Endothelial cell of umbilical vein (primary cell): ENCODE results near the gene LHFPL6. TPM values are rescaled to one million over a fixed set of nuclear protein-coding genes. Genes with fewer than 3 reads are reported as not detected.

ENCODE experiments used
- BruUV-seq: library from RNA; stranded (reverse); fragments of 400-500 nt; replicated peaks from 2 replicates; lab custom pipeline; 2021; lab: Mats Ljungman, UMichigan
- CTCF ChIA-PET: fragments of 300-600, 350-600 bp; sonication (Branson Sonifier 250); formaldehyde crosslinking; loops from one replicate; lab custom pipeline; 2021; ENCODE audit warnings: antibody characterized with exemption, inconsistent platforms; lab: Charles Lee
- POLR2A ChIA-PET: fragments of 300-600, 350-600 bp; sonication (Branson Sonifier 250); formaldehyde crosslinking; loops from one replicate; lab custom pipeline; 2021; ENCODE audit warnings: antibody characterized with exemption, inconsistent platforms; lab: Charles Lee
- DNase-seq: peaks from one replicate; pipeline ENCODE4 v3.0.0-alpha.2; 2011; ENCODE audit warnings: low read depth, low spot score
- FAIRE-seq: peaks from 2 replicates; lab custom pipeline; 2011; peaks lifted over from hg19 to GRCh38; lab: Jason Lieb, UNC
- H2AFZ ChIP-seq: 2 replicates; pipeline ENCODE4 v1.6.0; 2012; ENCODE audit warnings: low read depth, low read length, control low read depth, inconsistent platforms
- H3K27ac ChIP-seq: 2 replicates; pipeline ENCODE4 v1.5.1; 2011; ENCODE audit warnings: low read depth, mild to moderate bottlenecking, control low read depth, low read length, moderate library complexity; ENCODE audit not compliant: insufficient read depth
- H3K27me3 ChIP-seq, 2 experiments: 2 replicates each; pipeline versions ENCODE4 v1.6.0 to v1.6.1; 2011; ENCODE audit warnings: low read length in 2 of 2, mixed read lengths in 1 of 2; ENCODE audit not compliant: control insufficient read depth in 2 of 2, insufficient read depth in 2 of 2
- H3K36me3 ChIP-seq, 2 experiments: 2 replicates in 1 of 2; 3 replicates in 1 of 2; pipeline ENCODE4 v1.5.1; 2011; ENCODE audit warnings: low read length in 2 of 2, mild to moderate bottlenecking in 1 of 2, moderate library complexity in 1 of 2; ENCODE audit not compliant: control insufficient read depth in 2 of 2, insufficient read depth in 2 of 2; ENCODE audit errors: extremely low read depth in 1 of 2
- H3K4me1 ChIP-seq: 3 replicates; pipeline ENCODE4 v1.5.1; 2011; ENCODE audit warnings: mild to moderate bottlenecking, low read length; ENCODE audit not compliant: control insufficient read depth, insufficient read depth; ENCODE audit errors: extremely low read depth
- H3K4me2 ChIP-seq: 2 replicates; pipeline ENCODE4 v1.6.1; 2011; ENCODE audit warnings: low read length, control low read depth, mixed read lengths; ENCODE audit not compliant: insufficient read depth
- H3K4me3 ChIP-seq, 3 experiments: fragments of 200-600 bp in 1 of 3; sonication (generic), shearing (Covaris generic) in 1 of 3; replicated peaks in 1 of 3; 2 replicates each; pipeline ENCODE4 v1.5.1; 2011 to 2016; ENCODE audit warnings: control low read depth in 3 of 3, low read length in 3 of 3, mild to moderate bottlenecking in 2 of 3, inconsistent platforms in 1 of 3, low read depth in 1 of 3, moderate library complexity in 1 of 3; ENCODE audit not compliant: insufficient read depth in 1 of 3
- H3K79me2 ChIP-seq: 2 replicates; pipeline ENCODE4 v1.6.0; 2012; ENCODE audit warnings: low read length, inconsistent platforms; ENCODE audit not compliant: control insufficient read depth, insufficient read depth
- H3K9ac ChIP-seq: replicated peaks from 2 replicates; pipeline ENCODE3; 2011; ENCODE audit warnings: low read length, control low read depth; ENCODE audit not compliant: insufficient read depth; ENCODE audit errors: extremely low read depth
- H3K9me1 ChIP-seq: replicated peaks from 3 replicates; pipeline ENCODE4 v1.6.0; 2011; ENCODE audit warnings: mild to moderate bottlenecking, low read length; ENCODE audit not compliant: control insufficient read depth, insufficient read depth; ENCODE audit errors: extremely low read depth
- H3K9me3 ChIP-seq: replicated peaks from 2 replicates; pipeline ENCODE4 v1.5.1; 2012; ENCODE audit warnings: low read length, inconsistent platforms; ENCODE audit not compliant: control insufficient read depth, insufficient read depth
- H4K20me1 ChIP-seq: replicated peaks from 2 replicates; pipeline ENCODE3; 2011; ENCODE audit warnings: mild to moderate bottlenecking, low read length; ENCODE audit not compliant: control insufficient read depth, insufficient read depth; ENCODE audit errors: extremely low read depth
- EZH2 ChIP-seq: IDR thresholded peaks from 2 replicates; pipeline ENCODE4 v1.6.1; 2012; ENCODE audit warnings: borderline replicate concordance, low read depth, mild to moderate bottlenecking, moderate library complexity, low read length, inconsistent platforms; ENCODE audit not compliant: severe bottlenecking
- FOS ChIP-seq: IDR thresholded peaks from 2 replicates; pipeline ENCODE4 v1.6.1; 2011; ENCODE audit warnings: mild to moderate bottlenecking, low read length, moderate library complexity, borderline replicate concordance; ENCODE audit not compliant: insufficient read depth
- GATA2 ChIP-seq: IDR thresholded peaks from 2 replicates; pipeline ENCODE4 v1.7.0; 2011; ENCODE audit warnings: low read depth, mild to moderate bottlenecking, moderate library complexity, mixed read lengths, low read length; ENCODE audit not compliant: insufficient read length, insufficient read depth
- JUN ChIP-seq: IDR thresholded peaks from 2 replicates; pipeline ENCODE4 v1.6.1; 2011; ENCODE audit warnings: borderline replicate concordance, low read depth; ENCODE audit not compliant: insufficient read length, insufficient read depth
- MYC ChIP-seq: IDR thresholded peaks from one replicate; pipeline ENCODE4 v1.6.1; 2011; ENCODE audit warnings: mild to moderate bottlenecking, low read depth, low read length
- POLR2A ChIP-seq: IDR thresholded peaks from 2 replicates; pipeline ENCODE4 v1.6.1; 2012; ENCODE audit warnings: low read depth, mild to moderate bottlenecking, control low read depth, low read length
- POLR2AphosphoS5 ChIP-seq: IDR thresholded peaks from 2 replicates; pipeline ENCODE4 v1.6.1; 2012; ENCODE audit warnings: low read depth, mild to moderate bottlenecking, control low read depth, low read length, moderate library complexity; ENCODE audit not compliant: insufficient read depth
- dilution Hi-C: fragments of 300-500 bp; cut with MboI; formaldehyde crosslinking; loops from one replicate; pipeline ENCODE4 v1.15.0; 2019; ENCODE audit warnings: low sequenced_read_pairs; ENCODE audit not compliant: extremely low pct_ligation_motif_present
- intact Hi-C: fragments of 100-400 bp; cut with micrococcal nuclease; formaldehyde crosslinking; loops from one replicate; pipeline ENCODE4 v1.10.0; 2022
- polyA plus RNA-seq, 4 experiments: library from polyadenylated mRNA; depleted of rRNA in 3 of 4; stranded (reverse) in 3 of 4; unstranded in 1 of 4; fragments of >200 nt; gene quantifications; 2 replicates each; pipeline versions ENCODE4 v1.2.1 to v1.2.3, GENCODE V29; 2011 to 2012; ENCODE audit warnings: missing spikeins in 1 of 4
- total RNA-seq: library from RNA; stranded (reverse); gene quantifications from 2 replicates; pipeline ENCODE4 v1.2.3, GENCODE V29; 2021
- TF ChIP-seq, protein P1 (sequence below), 2 donors: IDR thresholded peaks; 1 replicate in 1 of 2; 2 replicates in 1 of 2; pipeline ENCODE4 v1.5.1; 2011; ENCODE audit warnings: low read length in 2 of 2, mild to moderate bottlenecking in 2 of 2, moderate library complexity in 2 of 2, control low read depth in 1 of 2, inconsistent platforms in 1 of 2, low read depth in 1 of 2; ENCODE audit not compliant: insufficient read depth in 1 of 2; ENCODE audit errors: extremely low read depth in 1 of 2
- TF ChIP-seq, protein P2 (sequence below): IDR thresholded peaks from 2 replicates; pipeline ENCODE4 v1.6.1; 2011; ENCODE audit not compliant: insufficient read depth, insufficient read length

Gene LHFPL6
- total and polyA plus RNA-seq, 2 donors (not counting 3 experiments of a cell fraction or from before 2014, with no cell fraction given) = 17.5 to 19.4 TPM

DNA sequence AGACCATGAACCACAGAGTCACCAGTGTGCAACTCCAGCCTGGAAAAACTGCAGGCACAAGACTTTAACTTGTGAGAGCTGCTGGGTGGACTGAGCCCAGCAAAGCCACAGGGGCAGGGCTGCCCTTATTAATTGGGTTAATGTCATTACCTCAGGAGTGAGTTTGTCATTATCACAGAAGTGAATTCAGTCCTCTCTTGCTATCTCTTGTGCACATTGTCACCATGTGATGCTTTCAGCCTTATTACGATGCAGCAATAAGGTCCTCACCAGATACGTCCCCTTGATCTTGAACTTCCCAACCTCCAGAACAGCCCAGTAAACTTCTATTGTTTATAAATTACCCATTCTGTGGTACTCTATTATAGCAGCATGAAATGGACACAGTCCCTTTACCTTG, 158.1 kb downstream of the LHFPL6 start:
- FAIRE-seq = no peak
- no peak for DNase-seq
- dilution Hi-C loops = no loop called here

DNA sequence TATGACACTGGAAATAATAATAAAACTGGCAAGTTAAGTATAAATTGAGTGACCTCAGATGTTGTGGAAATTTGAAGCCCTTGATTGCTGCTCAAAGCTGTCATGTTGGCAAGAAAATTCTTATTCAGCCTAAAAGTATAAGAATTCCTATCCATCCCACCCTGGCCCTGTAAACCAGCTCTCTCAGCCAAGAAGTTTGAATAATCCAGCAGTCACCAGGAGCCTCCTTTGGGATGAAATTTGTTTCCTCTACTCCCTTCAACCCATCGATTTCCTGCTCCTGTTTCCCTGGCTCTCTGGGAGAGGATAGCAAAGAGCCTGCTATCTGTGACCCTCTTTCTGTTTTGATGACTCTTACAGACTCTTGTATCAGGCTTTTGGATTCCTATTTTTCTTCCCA, 169.3 kb downstream of the LHFPL6 start:
- H3K4me2 ChIP-seq = no peak overlapping the region
- no peak overlapping the region for H3K9ac ChIP-seq
- H3K27me3 ChIP-seq = no peaks in the 10 kb centered on the region
- no TSS peak for BruUV-seq
- no peaks in the 10 kb centered on the region for H3K79me2 ChIP-seq
- H4K20me1 ChIP-seq = no peaks in the 10 kb centered on the region
- dilution Hi-C loops = no loop called here
- no peaks in the 10 kb centered on the region for H3K9me3 ChIP-seq
- H2AFZ ChIP-seq = no peak overlapping the region
- H3K4me3 ChIP-seq = no peak overlapping the region
- no peak for DNase-seq
- no peaks in the 10 kb centered on the region for H3K36me3 ChIP-seq
- no peak for FAIRE-seq
- H3K9me1 ChIP-seq = no peaks in the 10 kb centered on the region
- POLR2A ChIA-PET = no interaction called here
- intact Hi-C loops = no loop called here
- no peak for TF ChIP-seq POLR2AphosphoS5
- no peak for TF ChIP-seq MYC
- TF ChIP-seq POLR2A = no peak
- TF ChIP-seq, protein P1, sequence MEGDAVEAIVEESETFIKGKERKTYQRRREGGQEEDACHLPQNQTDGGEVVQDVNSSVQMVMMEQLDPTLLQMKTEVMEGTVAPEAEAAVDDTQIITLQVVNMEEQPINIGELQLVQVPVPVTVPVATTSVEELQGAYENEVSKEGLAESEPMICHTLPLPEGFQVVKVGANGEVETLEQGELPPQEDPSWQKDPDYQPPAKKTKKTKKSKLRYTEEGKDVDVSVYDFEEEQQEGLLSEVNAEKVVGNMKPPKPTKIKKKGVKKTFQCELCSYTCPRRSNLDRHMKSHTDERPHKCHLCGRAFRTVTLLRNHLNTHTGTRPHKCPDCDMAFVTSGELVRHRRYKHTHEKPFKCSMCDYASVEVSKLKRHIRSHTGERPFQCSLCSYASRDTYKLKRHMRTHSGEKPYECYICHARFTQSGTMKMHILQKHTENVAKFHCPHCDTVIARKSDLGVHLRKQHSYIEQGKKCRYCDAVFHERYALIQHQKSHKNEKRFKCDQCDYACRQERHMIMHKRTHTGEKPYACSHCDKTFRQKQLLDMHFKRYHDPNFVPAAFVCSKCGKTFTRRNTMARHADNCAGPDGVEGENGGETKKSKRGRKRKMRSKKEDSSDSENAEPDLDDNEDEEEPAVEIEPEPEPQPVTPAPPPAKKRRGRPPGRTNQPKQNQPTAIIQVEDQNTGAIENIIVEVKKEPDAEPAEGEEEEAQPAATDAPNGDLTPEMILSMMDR (IDR thresholded peaks at IDR 0.05; ENCODE audit: extremely low read depth in 1 of 2, insufficient read depth in 1 of 2, low read depth in 1 of 2, low read length in 2 of 2) = no peak
- no peak for TF ChIP-seq GATA2
- TF ChIP-seq FOS = no peak
- TF ChIP-seq, protein P2, sequence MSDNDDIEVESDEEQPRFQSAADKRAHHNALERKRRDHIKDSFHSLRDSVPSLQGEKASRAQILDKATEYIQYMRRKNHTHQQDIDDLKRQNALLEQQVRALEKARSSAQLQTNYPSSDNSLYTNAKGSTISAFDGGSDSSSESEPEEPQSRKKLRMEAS = no peak
- TF ChIP-seq EZH2 = no peak
- TF ChIP-seq JUN = no peak
- CTCF ChIA-PET = interaction anchor here (0.6 to 1.0 kb wide), 2 partner anchors 17 to 179 kb away, joined by 3 to 5 read pairs; no protein-coding TSS in a partner anchor
- no peaks in the 10 kb centered on the region for H3K4me1 ChIP-seq
- H3K27ac ChIP-seq = no peak overlapping the region

More for the DNA sequence above, 158.1 kb downstream of the LHFPL6 start:
- no peak overlapping the region for H3K9ac ChIP-seq
- no peaks in the 10 kb centered on the region for H4K20me1 ChIP-seq
- CTCF ChIA-PET = no interaction called here
- BruUV-seq = no TSS peak
- H3K4me3 ChIP-seq = no peak overlapping the region
- H3K36me3 ChIP-seq = no peaks in the 10 kb centered on the region
- no peaks in the 10 kb centered on the region for H3K79me2 ChIP-seq
- no peak overlapping the region for H3K4me2 ChIP-seq
- POLR2A ChIA-PET = no interaction called here
- no peak overlapping the region for H3K27ac ChIP-seq
- no peak overlapping the region for H2AFZ ChIP-seq
- H3K9me3 ChIP-seq = no peaks in the 10 kb centered on the region
- no peaks in the 10 kb centered on the region for H3K4me1 ChIP-seq
- no peaks in the 10 kb centered on the region for H3K27me3 ChIP-seq
- H3K9me1 ChIP-seq = no peaks in the 10 kb centered on the region
- intact Hi-C loops = no loop called here
- TF ChIP-seq, protein P2 = no peak
- TF ChIP-seq EZH2 (no peak), POLR2AphosphoS5 (no peak), JUN (no peak)
- TF ChIP-seq, protein P1 (IDR thresholded peaks at IDR 0.05; ENCODE audit: extremely low read depth in 1 of 2, insufficient read depth in 1 of 2, low read depth in 1 of 2, low read length in 2 of 2) = no peak
